Measurements from ENCODE around the gene ZNF664.

DNA sequence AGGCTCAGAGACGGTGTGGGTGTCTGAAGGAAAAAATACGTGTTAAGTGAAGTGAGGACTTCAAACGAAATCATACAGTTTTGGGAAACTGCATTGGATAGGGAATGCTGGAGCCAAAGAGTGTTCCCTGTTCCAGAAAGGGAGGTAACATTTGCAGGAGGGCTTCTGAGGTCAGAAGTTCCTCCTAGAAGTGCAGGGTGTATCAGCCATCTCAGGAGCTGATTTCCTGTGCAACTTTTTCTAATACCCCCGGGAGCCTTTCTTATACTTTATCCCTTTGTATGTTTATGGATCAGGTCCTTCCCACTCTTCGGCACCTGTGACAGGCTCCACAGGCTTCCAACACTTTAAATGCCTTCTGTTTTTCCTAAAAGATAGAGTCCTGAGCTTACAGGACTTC lies 24.9 kb downstream of the ZNF664 start:
- TF ChIP-seq, protein P1, sequence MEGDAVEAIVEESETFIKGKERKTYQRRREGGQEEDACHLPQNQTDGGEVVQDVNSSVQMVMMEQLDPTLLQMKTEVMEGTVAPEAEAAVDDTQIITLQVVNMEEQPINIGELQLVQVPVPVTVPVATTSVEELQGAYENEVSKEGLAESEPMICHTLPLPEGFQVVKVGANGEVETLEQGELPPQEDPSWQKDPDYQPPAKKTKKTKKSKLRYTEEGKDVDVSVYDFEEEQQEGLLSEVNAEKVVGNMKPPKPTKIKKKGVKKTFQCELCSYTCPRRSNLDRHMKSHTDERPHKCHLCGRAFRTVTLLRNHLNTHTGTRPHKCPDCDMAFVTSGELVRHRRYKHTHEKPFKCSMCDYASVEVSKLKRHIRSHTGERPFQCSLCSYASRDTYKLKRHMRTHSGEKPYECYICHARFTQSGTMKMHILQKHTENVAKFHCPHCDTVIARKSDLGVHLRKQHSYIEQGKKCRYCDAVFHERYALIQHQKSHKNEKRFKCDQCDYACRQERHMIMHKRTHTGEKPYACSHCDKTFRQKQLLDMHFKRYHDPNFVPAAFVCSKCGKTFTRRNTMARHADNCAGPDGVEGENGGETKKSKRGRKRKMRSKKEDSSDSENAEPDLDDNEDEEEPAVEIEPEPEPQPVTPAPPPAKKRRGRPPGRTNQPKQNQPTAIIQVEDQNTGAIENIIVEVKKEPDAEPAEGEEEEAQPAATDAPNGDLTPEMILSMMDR (IDR thresholded peaks at IDR 0.05) = no peak
- TF ChIP-seq ZFX (IDR thresholded peaks at IDR 0.05; ENCODE audit: borderline replicate concordance) = no peak

Data from 22Rv1 (cell line).